Caki2 (cell line): ENCODE data around the gene SLC13A4. TPM values are rescaled to one million over a fixed set of nuclear protein-coding genes. Genes with fewer than 3 reads are reported as not detected.
A peak's percentile ranks its signal among the peaks of the same experiment; 100 is the strongest.
"Not testable (repeated sequence)": the region's sequence is repeated elsewhere in the genome, so short reads cannot be mapped to it uniquely, and the experiment has no call there.

Source experiments
- DNase-seq: peaks from one replicate; pipeline ENCODE4 v3.0.0-alpha.2; 2015; ENCODE audit warnings: low read depth
- in situ Hi-C: cut with HindIII; loops from 2 replicates; pipeline ENCODE4 v1.10.0; 2016; ENCODE audit warnings: low sequenced_read_pairs, low pct_unique_long_range_greater_than_20kb, mixed read lengths
- total RNA-seq: library from RNA; depleted of rRNA; stranded (reverse); fragments of >200 nt; shearing (Covaris generic); gene quantifications from 2 replicates; pipeline ENCODE4 v1.2.3, GENCODE V29; 2014; ENCODE audit warnings: low replicate concordance

The SLC13A4 gene
- total RNA-seq, 1 experiment from 2014 or later: not detected

DNA sequence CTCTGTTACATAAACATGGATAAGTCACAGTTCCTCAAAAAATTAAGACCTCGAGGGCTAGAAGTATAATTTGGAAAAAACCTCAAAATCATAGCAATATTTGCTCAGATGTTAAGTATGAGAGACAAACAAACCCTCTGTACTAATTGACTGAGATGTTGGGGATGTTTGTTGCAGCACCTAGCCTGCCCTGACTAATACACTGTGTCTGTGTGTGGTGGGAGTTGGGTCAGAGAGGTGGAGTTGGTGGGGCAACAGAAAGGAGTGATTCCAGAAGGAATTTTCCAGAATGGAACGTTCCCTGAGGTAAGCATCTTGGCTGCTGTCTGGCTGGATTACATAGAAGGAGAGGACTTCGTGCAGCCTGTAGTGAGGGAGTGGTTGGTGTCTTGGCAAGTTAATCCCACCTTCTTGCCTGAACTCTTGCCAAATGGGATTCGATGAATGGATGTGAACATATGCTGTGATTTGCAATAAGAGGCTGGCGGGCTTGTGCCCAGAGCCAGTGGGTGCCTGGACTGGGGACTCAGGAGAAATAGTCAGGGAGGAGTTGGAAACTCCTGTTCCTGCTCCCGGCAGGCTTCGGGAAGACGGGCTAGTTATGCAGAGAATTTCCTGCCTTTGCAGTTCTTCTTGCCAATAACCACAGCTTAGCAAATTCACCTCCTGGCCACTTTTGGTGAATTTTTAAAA lies 29.9 kb upstream of the SLC13A4 start:
- in situ Hi-C loops: no loop called here
- DNase-seq: no peak

DNA sequence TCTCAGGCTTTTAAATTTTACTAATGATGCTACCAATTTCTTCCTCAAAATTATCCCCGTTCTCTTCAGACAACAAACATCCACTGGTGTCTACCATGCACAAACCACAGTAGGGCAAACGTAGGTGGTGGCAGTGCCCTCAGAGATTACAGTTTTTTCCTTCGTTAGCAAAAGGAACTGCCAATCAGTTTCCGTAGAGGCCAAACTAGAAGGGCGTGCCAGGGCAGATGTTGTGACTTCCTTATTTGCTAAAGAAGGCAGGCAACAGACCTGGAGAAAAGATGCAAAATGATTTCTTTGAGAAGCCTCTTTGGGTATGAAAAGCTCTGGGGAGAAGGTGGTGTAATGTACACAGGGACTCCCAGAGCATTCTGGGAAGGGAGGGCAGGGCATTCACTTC lies 28.2 kb upstream of the SLC13A4 start:
- in situ Hi-C loops: no loop called here
- no peak for DNase-seq

DNA sequence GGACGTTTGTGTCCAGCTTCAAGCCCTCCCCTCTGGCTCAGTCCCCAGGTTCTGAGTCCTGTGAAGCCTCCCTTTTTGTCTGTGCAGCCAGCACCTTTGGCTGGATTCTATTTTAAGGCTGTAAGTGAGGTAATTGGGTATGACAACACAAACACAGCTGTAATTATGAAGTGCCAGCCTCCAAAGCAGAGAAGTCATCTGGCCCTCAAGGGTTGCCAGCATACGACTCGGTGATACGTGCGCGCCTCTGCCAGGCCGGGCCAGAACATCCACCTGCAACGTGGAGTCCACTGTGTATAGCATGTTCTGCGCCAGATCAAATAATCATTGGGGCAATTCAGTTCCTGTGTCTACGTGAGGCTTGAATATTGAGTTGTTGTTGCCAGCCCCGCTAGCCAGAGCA lies 27.4 kb upstream of the SLC13A4 start:
- no peak for DNase-seq
- in situ Hi-C loops: no loop called here

DNA sequence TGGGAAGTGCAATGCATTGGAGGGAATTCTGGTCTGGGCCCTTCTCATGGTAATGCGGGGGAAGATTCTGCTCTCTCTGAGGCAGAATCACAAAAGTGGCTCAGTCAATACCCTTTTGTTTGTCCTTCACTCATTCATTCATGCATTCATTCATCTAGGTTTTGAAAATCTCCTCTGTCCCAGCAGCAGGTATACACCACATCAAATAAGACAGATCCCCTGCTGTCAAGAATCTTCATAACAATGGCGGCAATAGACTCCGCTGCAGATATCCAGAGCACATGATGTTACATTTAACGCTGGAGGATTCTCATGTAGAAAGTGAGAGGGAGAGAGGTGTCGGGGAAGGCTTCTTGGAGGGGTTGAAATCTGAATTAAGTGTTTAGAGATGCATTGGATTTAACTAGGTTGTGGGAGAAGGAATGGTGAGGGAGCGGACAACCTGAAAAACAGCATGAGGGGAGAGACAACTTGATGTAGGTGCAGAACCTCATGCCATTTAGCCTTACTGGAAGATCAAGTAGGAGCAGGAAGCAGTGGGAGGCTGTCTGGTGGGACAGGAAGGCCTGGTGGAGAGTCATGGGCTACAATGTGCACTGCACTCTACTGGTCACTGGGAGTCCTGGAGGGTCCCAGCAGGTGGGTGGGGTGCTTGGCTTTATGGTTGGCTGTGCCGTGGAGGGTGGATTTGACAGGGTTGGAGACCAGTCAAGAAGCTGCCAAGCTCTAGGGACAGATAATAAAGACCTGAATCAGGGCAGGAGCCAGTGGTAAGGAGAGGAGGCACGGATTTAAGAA lies 25.8 kb upstream of the SLC13A4 start:
- in situ Hi-C loops: no loop called here
- DNase-seq: no peak

DNA sequence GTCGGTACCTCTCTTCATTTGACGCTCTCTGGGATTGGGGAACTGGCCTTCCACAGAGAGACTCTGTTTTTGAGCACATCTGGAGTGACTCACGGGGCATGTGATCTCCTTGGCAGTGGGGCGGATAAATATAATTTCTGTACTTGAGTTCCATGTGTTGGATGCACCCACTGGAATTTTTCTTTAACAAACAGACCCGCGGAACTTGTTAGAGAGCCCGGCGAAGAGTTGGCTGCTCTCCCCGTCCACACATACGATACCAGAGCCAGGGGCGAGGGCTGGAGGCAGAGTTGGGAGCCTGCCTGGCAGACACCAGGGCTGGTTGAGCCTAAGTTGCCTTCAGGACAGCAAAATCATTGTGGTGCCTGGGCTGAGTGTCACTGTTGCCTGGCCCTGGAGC lies 20.8 kb upstream of the SLC13A4 start, which contains the start of gene FAM180A:
Gene FAM180A, minus strand, starts transcription at position 44 of the 400 bp plus-strand sequence. CDS start 233 bp downstream, outside the sequence.
- in situ Hi-C loops: no loop called here
- no peak for DNase-seq

DNA sequence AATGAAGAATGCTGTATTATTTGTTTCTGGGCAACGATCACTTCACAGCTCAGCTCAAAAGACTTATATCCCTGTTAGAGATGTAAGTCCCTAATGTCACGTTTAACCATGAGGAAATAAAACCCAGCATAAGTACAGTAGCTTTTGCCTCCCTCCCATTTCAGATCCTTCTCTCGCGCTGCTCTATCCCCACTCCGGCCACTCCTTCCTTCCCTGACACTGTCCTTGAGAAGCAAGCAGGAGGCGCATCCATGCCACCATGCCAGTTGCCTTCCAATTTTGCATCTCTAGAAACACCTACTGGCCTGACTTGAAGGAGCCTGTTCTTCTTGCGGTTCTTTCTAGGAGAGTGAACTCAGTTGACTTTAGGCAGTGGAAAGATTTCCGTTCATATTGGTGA lies 19.4 kb upstream of the SLC13A4 start:
- in situ Hi-C loops: no loop called here

DNA sequence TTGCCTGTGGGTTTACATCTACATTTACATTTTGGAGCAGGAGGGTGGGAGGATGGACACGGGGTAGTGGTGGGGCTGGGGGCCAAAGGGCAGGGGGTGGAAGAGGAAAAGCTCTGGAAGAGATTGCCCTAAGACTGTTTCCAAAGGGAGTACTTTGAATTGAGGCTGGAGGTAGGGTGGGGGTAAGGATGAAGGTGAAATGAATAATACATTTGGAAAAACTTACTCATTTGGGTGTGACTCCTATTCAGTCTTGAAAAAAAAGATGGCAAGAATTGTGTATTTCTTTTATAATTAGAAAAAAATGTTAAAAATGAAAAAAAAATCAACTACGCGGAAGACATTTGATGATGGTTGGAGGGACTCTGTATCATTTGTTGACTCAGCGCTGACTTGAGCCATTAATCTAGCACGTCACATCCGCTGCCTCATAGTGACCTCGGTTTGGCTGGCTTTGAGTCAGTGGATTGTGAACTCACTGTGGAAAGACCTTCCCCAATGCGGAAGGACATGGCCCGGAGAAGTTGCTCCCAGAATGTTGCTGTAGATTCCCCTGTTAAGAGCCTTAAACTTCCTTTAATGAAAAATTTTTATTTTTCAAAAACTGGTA lies 17.8 kb upstream of the SLC13A4 start:
- in situ Hi-C loops: no loop called here
- peak; percentile 58 for DNase-seq

More for the DNA sequence above, 19.4 kb upstream of the SLC13A4 start:
- no peak for DNase-seq

DNA sequence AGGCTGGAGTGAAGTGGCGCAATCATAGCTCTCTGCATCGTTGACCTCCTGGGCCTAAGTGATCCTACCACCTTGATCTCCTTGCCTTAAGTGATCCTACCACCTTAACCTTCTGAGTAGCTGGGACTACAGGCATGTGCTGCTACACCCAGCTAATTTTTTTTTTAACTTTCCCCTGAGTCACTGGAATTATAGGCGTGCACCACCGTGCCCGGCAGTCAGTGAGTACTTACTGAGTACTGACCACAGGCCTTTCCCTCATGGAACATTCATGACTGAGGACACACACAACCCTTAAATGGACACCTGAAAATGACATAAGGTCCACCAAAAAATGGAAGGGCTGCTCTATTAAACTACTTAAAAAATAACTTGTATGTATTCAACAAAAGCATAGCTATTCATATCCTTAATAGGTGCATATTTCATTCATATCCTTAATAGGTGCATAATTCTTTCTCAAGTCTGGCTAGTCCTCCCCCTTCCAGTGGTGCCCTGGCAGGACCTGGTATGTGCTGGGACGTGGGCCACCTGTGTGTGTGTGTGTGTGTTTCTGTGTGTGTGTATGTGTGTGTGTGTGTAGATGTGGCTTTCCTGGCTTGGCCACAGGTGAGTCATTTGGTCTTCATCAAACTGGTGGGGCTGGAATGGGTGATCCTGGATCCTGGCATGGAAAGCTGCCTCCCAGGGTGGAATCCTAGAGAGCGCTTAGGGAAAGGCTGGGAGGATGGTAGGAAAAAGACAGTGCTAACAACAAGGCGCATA lies 17.1 kb upstream of the SLC13A4 start:
- in situ Hi-C loops: no loop called here
- peak; percentile 36 for DNase-seq

DNA sequence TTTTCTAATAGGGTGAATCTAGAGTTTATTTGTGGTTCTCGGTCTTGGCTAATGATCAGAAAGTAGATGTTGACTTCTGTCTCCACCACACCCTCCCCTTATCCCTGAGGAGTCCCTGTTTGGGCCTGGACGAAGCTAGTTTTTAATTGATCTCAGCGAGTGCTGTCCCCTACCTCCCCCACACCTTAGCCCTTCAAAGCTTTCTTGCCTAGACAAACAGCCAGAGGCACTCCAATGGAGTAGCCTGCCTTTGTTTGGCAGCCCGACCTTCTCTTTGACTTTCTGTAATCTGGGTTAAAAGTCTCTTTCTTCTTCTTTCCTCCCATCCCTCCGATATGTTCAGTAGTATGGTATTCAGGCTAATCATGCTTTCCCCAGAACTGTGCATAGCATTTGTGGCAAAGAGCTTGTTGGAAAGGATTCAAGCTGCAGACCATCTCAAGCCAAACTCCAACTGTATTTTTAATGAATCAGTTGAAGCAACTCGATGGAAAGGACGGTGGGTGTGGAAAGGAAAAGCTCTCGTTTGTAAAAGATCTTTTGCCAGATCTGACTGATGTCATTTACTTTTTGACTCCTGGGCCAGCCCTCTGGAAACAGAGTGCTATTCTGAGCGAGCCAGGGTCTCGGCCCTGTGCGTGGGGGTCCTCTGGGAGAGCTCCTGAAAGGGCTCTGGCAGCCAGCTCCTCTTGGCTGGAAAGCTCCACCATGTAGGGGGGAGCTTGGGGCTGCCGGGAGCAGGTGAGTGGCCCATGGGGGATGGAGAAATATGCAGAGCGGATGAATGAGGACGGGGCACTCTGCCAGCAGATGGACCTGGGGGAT lies 16.1 kb upstream of the SLC13A4 start:
- in situ Hi-C loops: no loop called here

DNA sequence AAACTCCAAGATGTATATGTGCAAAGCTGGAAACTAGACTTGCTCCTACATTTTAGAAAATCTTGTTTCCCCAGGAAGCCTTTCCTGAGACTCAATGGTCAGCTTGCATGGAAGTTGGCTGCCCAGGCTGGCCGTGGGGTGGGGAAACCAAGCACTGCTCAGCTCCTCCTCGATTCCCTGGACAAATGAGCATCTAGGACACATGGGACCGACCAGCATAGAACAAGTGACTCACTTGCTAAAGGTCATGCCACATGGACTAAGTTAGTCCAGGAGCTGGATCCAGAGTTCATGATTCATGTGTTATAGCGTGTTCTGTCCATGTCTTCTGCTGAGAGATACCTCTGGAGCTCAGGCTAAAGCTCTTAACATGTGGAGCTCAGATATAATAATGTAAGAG lies 14.4 kb upstream of the SLC13A4 start:
- in situ Hi-C loops: no loop called here
- no peak for DNase-seq

More for the DNA sequence above, 16.1 kb upstream of the SLC13A4 start:
- no peak for DNase-seq

DNA sequence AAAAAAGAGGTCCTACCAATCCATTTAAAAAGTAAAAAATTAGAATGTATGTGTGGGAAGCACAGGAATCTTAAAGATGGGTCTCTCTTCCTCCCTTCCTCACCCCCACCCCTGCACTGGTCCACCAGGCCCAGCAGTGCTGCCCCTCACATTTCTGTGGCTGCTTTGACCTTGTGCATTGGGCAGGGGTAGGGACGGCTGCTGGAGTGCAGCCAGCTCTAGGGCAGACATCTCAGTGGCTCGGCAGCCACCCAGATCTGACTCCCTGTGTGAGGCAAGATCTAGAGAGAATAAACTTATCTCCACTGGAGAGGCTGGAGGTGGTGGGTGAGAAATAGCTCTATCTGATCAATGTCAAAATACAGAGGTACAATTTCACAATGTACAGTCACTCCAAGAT lies 13.9 kb upstream of the SLC13A4 start:
- DNase-seq: no peak
- in situ Hi-C loops: no loop called here

DNA sequence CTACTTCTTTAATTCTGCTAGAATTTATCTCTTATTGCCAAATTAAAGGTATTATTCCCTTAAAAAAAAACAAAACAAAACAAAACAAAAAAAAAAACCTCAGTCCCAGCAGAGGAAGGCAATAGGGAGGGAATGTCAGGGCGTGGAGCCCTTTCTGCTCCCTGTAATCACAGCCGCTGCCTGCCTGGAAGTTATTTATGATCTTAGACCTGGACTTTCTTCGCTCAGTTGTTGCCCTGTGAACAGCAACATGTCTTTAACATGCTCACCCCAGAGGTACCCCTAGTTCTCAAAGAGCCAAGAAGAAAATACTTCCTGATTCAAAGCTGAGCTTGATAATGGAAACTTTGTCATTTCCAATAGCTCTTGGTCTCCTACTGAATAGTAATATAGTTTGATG lies 12.9 kb upstream of the SLC13A4 start:
- in situ Hi-C loops: no loop called here
- DNase-seq: no peak

DNA sequence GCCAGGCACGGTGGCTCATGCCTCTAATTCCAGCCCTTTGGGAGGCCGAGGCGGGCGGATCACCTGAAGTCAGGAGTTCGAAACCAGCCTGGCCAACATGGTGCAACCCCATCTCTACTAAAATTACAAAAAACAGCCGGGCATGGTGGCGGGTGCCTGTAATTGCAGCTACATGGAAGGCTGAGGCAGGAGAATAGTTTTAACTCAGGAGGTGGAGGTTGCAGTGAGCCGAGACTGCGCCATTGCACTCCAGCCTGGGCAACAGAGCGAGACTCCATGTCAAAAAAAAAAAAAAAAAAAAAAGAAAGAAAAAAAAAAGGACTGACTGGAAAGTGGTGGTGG lies 9.3 kb upstream of the SLC13A4 start:
- in situ Hi-C loops, DNase-seq: not testable (repeated sequence)

DNA sequence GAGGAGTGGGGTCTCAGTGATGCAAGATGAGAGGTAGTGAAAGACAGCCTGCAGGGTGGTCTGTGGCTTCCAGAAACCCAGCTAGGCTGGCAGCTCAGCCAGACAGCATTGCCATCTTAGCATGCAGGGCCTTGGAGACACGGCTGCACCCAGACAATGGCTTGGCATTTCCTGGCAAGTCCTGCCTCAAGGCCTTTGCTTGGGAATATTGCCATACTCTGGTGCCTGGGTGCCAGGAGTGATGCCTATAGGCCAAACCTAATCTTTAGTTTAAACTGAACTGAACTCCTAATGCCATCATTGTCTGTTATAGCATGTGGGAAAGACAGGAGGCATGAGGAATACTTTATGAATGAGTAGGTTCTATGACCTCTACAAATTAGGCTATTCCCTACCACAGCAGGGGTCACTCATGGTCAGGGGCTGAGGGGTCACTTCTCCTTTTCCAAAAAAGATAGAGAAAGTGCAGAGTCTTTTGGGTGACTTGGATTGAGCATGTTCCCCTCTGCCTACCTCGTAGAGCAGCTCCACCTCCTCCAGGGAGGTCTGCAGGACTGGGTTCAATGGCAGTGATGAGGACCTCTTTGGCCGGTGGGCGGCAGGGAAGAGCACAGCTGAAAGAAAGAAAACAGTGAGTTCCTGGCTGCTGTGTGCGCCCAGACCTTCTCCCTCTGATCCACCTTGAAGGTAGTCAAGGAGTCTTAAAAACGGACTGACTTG lies 8.8 kb upstream of the SLC13A4 start:
- in situ Hi-C loops: no loop called here
- DNase-seq: no peak

DNA sequence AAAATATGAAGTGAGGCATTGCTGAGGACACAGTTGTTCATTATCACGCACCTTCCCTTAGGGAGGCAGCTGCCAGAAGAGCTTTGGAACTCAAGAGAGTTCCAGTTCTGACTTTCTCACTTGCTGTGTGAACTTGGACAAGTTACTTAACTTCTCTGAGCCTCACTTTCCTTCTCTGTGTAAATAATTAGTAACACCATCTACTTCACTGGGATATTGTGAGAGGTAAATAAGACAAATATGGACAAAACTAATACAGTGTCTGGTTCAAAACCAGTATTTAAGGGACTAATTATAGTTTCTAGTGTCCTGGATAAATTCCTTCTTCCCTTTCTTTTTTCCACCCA lies 6.3 kb upstream of the SLC13A4 start:
- in situ Hi-C loops: no loop called here
- DNase-seq: no peak

DNA sequence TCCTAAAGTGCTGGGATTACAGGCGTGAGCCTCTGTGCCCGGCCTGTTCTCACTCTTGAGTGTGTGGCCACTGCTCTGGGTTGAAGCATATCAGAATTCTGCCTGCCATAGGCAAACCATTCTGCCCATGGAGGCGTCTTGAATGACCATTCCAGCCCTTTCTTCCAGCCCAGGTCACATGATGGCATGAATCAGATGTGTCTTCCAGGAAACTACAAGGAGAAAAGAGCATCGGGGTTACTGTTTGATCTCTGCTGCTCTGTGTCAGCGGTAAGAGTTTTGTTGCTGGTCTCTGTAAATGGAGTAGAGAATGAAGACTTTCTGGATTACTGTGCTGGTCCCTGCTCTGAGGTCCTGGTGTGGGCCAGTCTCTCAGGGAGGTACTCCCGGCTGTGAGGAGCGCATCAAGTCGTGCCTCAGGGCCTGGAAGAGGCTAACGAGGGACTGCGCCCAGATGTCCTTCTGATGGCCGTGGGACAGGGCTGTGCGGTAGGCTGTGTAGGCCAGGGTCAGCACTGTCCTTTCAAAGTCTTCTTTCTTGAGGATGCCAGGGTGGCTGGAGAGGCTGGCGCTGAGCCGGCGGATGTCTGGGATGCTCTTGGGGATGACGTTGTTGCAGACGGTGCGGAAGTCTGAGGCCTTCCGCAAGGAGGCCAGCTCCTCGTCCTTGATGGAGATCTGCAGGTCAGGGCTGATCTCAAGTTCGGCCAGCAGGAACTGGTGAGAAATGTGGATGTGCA lies 5.8 kb upstream of the SLC13A4 start:
- in situ Hi-C loops: no loop called here
- no peak for DNase-seq

DNA sequence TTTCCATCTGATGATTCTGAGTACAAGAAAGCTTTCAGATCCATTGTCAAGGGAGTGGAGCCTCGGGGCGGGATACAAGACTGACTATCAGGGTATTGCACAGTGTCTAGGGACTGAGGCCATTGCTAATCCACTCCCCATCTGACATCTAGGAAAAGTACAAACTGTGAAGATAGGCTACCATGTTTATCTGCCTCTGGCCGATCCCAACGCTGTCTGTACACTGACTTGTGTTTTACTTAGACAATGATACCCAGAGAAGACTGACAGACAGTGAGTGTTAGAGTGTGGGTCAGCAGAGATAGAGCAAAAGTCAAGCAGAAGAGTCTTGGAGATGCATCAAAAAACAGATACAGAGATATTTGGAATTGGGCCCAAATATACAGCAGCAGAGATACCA lies 3.1 kb upstream of the SLC13A4 start:
- in situ Hi-C loops: no loop called here
- DNase-seq: no peak
